ENCODE measurements around the gene NAV3. TPM values are rescaled to one million over a fixed set of nuclear protein-coding genes. Genes with fewer than 3 reads are reported as not detected.

Gene NAV3
- total RNA-seq, 2 experiments from 2014 or later = not detected

- H3K27me3 ChIP-seq (ENCODE audit: control insufficient read depth in 1 of 2, insufficient read depth in 2 of 2, low read length in 2 of 2) = no peaks in the 10 kb centered on the region
- ATAC-seq (ENCODE audit: poor library complexity) (no peak), DNase-seq (no peak)
- no peak overlapping the region for H3K27ac Mint-ChIP-seq
- H3K36me3 Mint-ChIP-seq (ENCODE audit: low read depth) = no peaks in the 10 kb centered on the region
- H3K4me3 ChIP-seq (ENCODE audit: low read length) = no peak overlapping the region
- no peaks in the 10 kb centered on the region for H3K27me3 Mint-ChIP-seq
- ChIA-PET CTCF (no interaction called here), POLR2A (no interaction called here)
- H3K4me1 Mint-ChIP-seq (ENCODE audit: low read depth) = no peaks in the 10 kb centered on the region
- no peak overlapping the region for H3K4me3 Mint-ChIP-seq
- intact Hi-C loops (cut with DNase I, micrococcal nuclease) = no loop called here
- H3K27ac ChIP-seq (ENCODE audit: low read depth in 1 of 2, low read length in 2 of 2) = no peak overlapping the region
- TF ChIP-seq, protein P1, sequence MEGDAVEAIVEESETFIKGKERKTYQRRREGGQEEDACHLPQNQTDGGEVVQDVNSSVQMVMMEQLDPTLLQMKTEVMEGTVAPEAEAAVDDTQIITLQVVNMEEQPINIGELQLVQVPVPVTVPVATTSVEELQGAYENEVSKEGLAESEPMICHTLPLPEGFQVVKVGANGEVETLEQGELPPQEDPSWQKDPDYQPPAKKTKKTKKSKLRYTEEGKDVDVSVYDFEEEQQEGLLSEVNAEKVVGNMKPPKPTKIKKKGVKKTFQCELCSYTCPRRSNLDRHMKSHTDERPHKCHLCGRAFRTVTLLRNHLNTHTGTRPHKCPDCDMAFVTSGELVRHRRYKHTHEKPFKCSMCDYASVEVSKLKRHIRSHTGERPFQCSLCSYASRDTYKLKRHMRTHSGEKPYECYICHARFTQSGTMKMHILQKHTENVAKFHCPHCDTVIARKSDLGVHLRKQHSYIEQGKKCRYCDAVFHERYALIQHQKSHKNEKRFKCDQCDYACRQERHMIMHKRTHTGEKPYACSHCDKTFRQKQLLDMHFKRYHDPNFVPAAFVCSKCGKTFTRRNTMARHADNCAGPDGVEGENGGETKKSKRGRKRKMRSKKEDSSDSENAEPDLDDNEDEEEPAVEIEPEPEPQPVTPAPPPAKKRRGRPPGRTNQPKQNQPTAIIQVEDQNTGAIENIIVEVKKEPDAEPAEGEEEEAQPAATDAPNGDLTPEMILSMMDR (IDR thresholded peaks at IDR 0.05) = no peak
- no peaks in the 10 kb centered on the region for H3K4me1 ChIP-seq (ENCODE audit: insufficient read depth, low read length)
- H3K36me3 ChIP-seq (ENCODE audit: insufficient read depth, low read length) = no peaks in the 10 kb centered on the region
- peaks cover 2% of the 10 kb centered on the region for H3K9me3 Mint-ChIP-seq
- H3K9me3 ChIP-seq (ENCODE audit: control insufficient read depth in 1 of 2, insufficient read depth in 1 of 2, low read length in 2 of 2) = no peaks in the 10 kb centered on the region
Measured at GRCh38 chr12:77795699-77796098, 35.0 kb upstream of the NAV3 start.

- Histone ChIP-seq H3K9me3 (ENCODE audit: control insufficient read depth in 1 of 2, insufficient read depth in 1 of 2, low read length in 2 of 2) (no peaks in the 10 kb centered on the region), H3K27ac (ENCODE audit: low read depth in 1 of 2, low read length in 2 of 2) (no peak overlapping the region), H3K27me3 (ENCODE audit: control insufficient read depth in 1 of 2, insufficient read depth in 2 of 2, low read length in 2 of 2) (no peaks in the 10 kb centered on the region), H3K4me1 (ENCODE audit: insufficient read depth, low read length) (no peaks in the 10 kb centered on the region), H3K4me3 (ENCODE audit: low read length) (no peak overlapping the region), H3K36me3 (ENCODE audit: insufficient read depth, low read length) (no peaks in the 10 kb centered on the region)
- H3K36me3 Mint-ChIP-seq (ENCODE audit: low read depth) = no peaks in the 10 kb centered on the region
- ChIA-PET POLR2A (no interaction called here), CTCF (no interaction called here)
- no peaks in the 10 kb centered on the region for H3K27me3 Mint-ChIP-seq
- no peak overlapping the region for H3K4me3 Mint-ChIP-seq
- no peak for DNase-seq
- H3K9me3 Mint-ChIP-seq = no peaks in the 10 kb centered on the region
- no peaks in the 10 kb centered on the region for H3K4me1 Mint-ChIP-seq (ENCODE audit: low read depth)
- intact Hi-C loops (cut with DNase I, micrococcal nuclease) = no loop called here
- no peak overlapping the region for H3K27ac Mint-ChIP-seq
- no peak for ATAC-seq (ENCODE audit: poor library complexity)
- TF ChIP-seq, protein P1 (IDR thresholded peaks at IDR 0.05) = no peak
Measured at GRCh38 chr12:77796775-77797174, 33.9 kb upstream of the NAV3 start.

DNA sequence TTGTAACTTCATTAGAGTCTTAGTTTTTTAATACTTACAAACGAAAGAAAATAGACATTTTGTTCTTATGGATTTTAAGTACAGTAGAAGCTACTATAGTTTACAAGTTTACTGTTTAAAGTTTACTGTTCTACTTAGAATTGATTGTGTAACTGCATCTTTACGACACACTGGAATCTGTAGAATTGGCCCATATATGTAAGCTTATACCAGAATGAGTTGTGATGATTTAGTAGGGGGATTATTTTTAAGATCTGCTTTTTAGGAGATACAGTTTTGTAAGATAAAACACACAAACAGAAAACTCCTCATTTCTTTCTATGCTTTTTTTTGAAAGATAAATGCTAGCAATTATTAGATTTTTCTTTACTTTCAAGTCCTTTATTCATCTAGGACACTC, 30.2 kb upstream of the NAV3 start:
- H3K9me3 ChIP-seq (ENCODE audit: control insufficient read depth in 1 of 2, insufficient read depth in 1 of 2, low read length in 2 of 2) = no peaks in the 10 kb centered on the region
- ChIA-PET CTCF (no interaction called here), POLR2A (no interaction called here)
- no peak overlapping the region for H3K4me3 ChIP-seq (ENCODE audit: low read length)
- Mint-ChIP-seq H3K36me3 (ENCODE audit: low read depth) (no peaks in the 10 kb centered on the region), H3K9me3 (peaks cover 4% of the 10 kb centered on the region), H3K4me3 (no peak overlapping the region), H3K27ac (no peak overlapping the region), H3K27me3 (no peaks in the 10 kb centered on the region), H3K4me1 (ENCODE audit: low read depth) (no peaks in the 10 kb centered on the region)
- H3K27me3 ChIP-seq (ENCODE audit: control insufficient read depth in 1 of 2, insufficient read depth in 2 of 2, low read length in 2 of 2) = no peaks in the 10 kb centered on the region
- no peaks in the 10 kb centered on the region for H3K4me1 ChIP-seq (ENCODE audit: insufficient read depth, low read length)
- intact Hi-C loops (cut with DNase I, micrococcal nuclease) = no loop called here
- no peak overlapping the region for H3K27ac ChIP-seq (ENCODE audit: low read depth in 1 of 2, low read length in 2 of 2)
- H3K36me3 ChIP-seq (ENCODE audit: insufficient read depth, low read length) = no peaks in the 10 kb centered on the region
- DNase-seq (no peak), ATAC-seq (ENCODE audit: poor library complexity) (no peak)
- TF ChIP-seq, protein P1 (IDR thresholded peaks at IDR 0.05) = no peak
